CD8-positive, alpha-beta memory T cell (primary cell): ENCODE data around the gene ABHD17A. TPM values are rescaled to one million over a fixed set of nuclear protein-coding genes. Genes with fewer than 3 reads are reported as not detected.

Experiments used
- CTCF ChIA-PET: fragments of 350-600 bp; sonication (Branson Sonifier 250); formaldehyde crosslinking; loops from one replicate; lab custom pipeline; 2021; ENCODE audit warnings: antibody characterized with exemption; lab: Charles Lee
- POLR2A ChIA-PET: fragments of 350-600 bp; sonication (Branson Sonifier 250); formaldehyde crosslinking; loops from one replicate; lab custom pipeline; 2021; ENCODE audit warnings: antibody characterized with exemption; lab: Charles Lee
- DNase-seq, 5 donors: peaks; one replicate each; pipeline versions ENCODE4 v3.0.0 to v3.0.0-alpha.2; 2020 to 2022; ENCODE audit warnings: mixed read lengths in 1 of 5
- H3K27ac ChIP-seq: one replicate; pipeline ENCODE4 v1.7.0; 2013; ENCODE audit warnings: low read depth, mild to moderate bottlenecking, low read length, moderate library complexity
- H3K27me3 ChIP-seq: 2 replicates; pipeline ENCODE4 v1.7.0; 2013; ENCODE audit warnings: low read length, mild to moderate bottlenecking; ENCODE audit not compliant: insufficient read depth, poor library complexity, severe bottlenecking
- H3K36me3 ChIP-seq: 2 replicates; pipeline ENCODE4 v1.7.0; 2013; ENCODE audit warnings: mild to moderate bottlenecking, low read length, moderate library complexity; ENCODE audit not compliant: insufficient read depth
- H3K4me1 ChIP-seq: 2 replicates; pipeline ENCODE4 v1.7.0; 2013; ENCODE audit warnings: mild to moderate bottlenecking, low read length, moderate library complexity; ENCODE audit not compliant: insufficient read depth
- H3K4me3 ChIP-seq: 2 replicates; pipeline ENCODE4 v1.7.0; 2013; ENCODE audit warnings: mild to moderate bottlenecking, low read length
- H3K9me3 ChIP-seq: 2 replicates; pipeline ENCODE4 v1.7.0; 2013; ENCODE audit warnings: mild to moderate bottlenecking, low read length
- H3K27ac Mint-ChIP-seq, 8 donors: one replicate each; pipeline ENCODE4 v1.8.0; 2020 to 2021; ENCODE audit warnings: mixed read lengths in 8 of 8, mild to moderate bottlenecking in 6 of 8, inconsistent platforms in 3 of 8, moderate library complexity in 3 of 8
- H3K27me3 Mint-ChIP-seq, 2 donors: one replicate each; pipeline ENCODE4 v1.8.0; 2020 to 2021; ENCODE audit warnings: mixed read lengths in 2 of 2, mild to moderate bottlenecking in 1 of 2, moderate library complexity in 1 of 2
- H3K36me3 Mint-ChIP-seq, 3 donors: one replicate each; pipeline ENCODE4 v1.8.0; 2020 to 2021; ENCODE audit warnings: mixed read lengths in 3 of 3, inconsistent platforms in 1 of 3, mild to moderate bottlenecking in 1 of 3
- H3K4me1 Mint-ChIP-seq, 3 donors: one replicate each; pipeline ENCODE4 v1.8.0; 2020 to 2021; ENCODE audit warnings: mixed read lengths in 3 of 3, inconsistent platforms in 1 of 3, mild to moderate bottlenecking in 1 of 3
- H3K4me3 Mint-ChIP-seq, 7 donors: one replicate each; pipeline ENCODE4 v1.8.0; 2020 to 2021; ENCODE audit warnings: mixed read lengths in 7 of 7, mild to moderate bottlenecking in 6 of 7, moderate library complexity in 4 of 7, inconsistent platforms in 2 of 7
- H3K9me3 Mint-ChIP-seq, 5 donors: one replicate each; pipeline ENCODE4 v1.8.0; 2020 to 2022; ENCODE audit warnings: mixed read lengths in 5 of 5, mild to moderate bottlenecking in 3 of 5, moderate library complexity in 2 of 5, inconsistent platforms in 1 of 5
- polyA plus RNA-seq: library from polyadenylated mRNA; unstranded; fragments of 300-500 nt; fragmentation: Illumina TruSeq; gene quantifications from one replicate; pipeline ENCODE4 v1.2.3, GENCODE V29; 2021
- total RNA-seq, 2 experiments: library from RNA; stranded (reverse); gene quantifications; one replicate each; pipeline ENCODE4 v1.2.3, GENCODE V29; 2021

Gene ABHD17A
- total and polyA plus RNA-seq, 3 experiments from 2014 or later: 105 to 252 (median 114) TPM

GRCh38 chr19:1909761-1910080 lies 24.4 kb upstream of the ABHD17A start:
- peaks cover 9% of the 10 kb centered on the region for H3K4me1 ChIP-seq
- no peak overlapping the region for H3K4me3 ChIP-seq
- Mint-ChIP-seq H3K9me3 (no peaks in the 10 kb centered on the region), H3K4me3 (peak overlapping the region in 1 of 7 donors; percentile 71), H3K27ac (peak overlapping the region in 2 of 8 donors; percentile 50 to 93), H3K36me3 (peaks cover 0 to 13% (median 0%) of the 10 kb centered on the region in 3 donors), H3K27me3 (no peaks in the 10 kb centered on the region), H3K4me1 (peaks cover 20 to 38% (median 37%) of the 10 kb centered on the region in 3 donors)
- no peaks in the 10 kb centered on the region for H3K36me3 ChIP-seq
- ChIA-PET POLR2A (no interaction called here), CTCF (interaction anchor here (1.0 kb wide), 1 partner anchor 57 kb away, joined by 3 read pairs; no protein-coding TSS in a partner anchor)
- no peaks in the 10 kb centered on the region for H3K9me3 ChIP-seq
- no peak overlapping the region for H3K27ac ChIP-seq
- H3K27me3 ChIP-seq: no peaks in the 10 kb centered on the region
- peak in 1 of 5 donors; percentile 21 for DNase-seq

- peaks cover 22 to 41% (median 37%) of the 10 kb centered on the region in 3 donors for H3K4me1 Mint-ChIP-seq
- H3K4me1 ChIP-seq: peaks cover 15% of the 10 kb centered on the region
- peaks cover 0 to 10% (median 0%) of the 10 kb centered on the region in 3 donors for H3K36me3 Mint-ChIP-seq
- no peak overlapping the region for H3K27ac Mint-ChIP-seq
- no peaks in the 10 kb centered on the region for H3K9me3 ChIP-seq
- DNase-seq: no peak
- ChIA-PET CTCF (no interaction called here), POLR2A (no interaction called here)
- H3K36me3 ChIP-seq: no peaks in the 10 kb centered on the region
- no peaks in the 10 kb centered on the region for H3K9me3 Mint-ChIP-seq
- H3K27me3 Mint-ChIP-seq: no peaks in the 10 kb centered on the region
- no peak overlapping the region for H3K4me3 ChIP-seq
- H3K27ac ChIP-seq: no peak overlapping the region
- H3K4me3 Mint-ChIP-seq: peak overlapping the region in 1 of 7 donors; percentile 69
- H3K27me3 ChIP-seq: no peaks in the 10 kb centered on the region
Measured at GRCh38 chr19:1908364-1908678, 23.0 kb upstream of the ABHD17A start.

GRCh38 chr19:1907563-1908363 lies 22.5 kb upstream of the ABHD17A start:
- H3K36me3 ChIP-seq: no peaks in the 10 kb centered on the region
- no peak overlapping the region for H3K27ac ChIP-seq
- H3K4me1 ChIP-seq: peaks cover 15% of the 10 kb centered on the region
- peaks cover 0 to 6% (median 0%) of the 10 kb centered on the region in 3 donors for H3K36me3 Mint-ChIP-seq
- ChIA-PET CTCF (no interaction called here), POLR2A (interaction anchor here (0.6 kb wide), 1 partner anchor 32 kb away, joined by 8 read pairs; no protein-coding TSS in a partner anchor)
- H3K9me3 Mint-ChIP-seq: no peaks in the 10 kb centered on the region
- H3K4me3 Mint-ChIP-seq: no peak overlapping the region
- H3K9me3 ChIP-seq: no peaks in the 10 kb centered on the region
- no peak overlapping the region for H3K4me3 ChIP-seq
- peak overlapping the region in 1 of 8 donors; percentile 50 for H3K27ac Mint-ChIP-seq
- peaks cover 22 to 41% (median 37%) of the 10 kb centered on the region in 3 donors for H3K4me1 Mint-ChIP-seq
- no peaks in the 10 kb centered on the region for H3K27me3 Mint-ChIP-seq
- no peak for DNase-seq
- no peaks in the 10 kb centered on the region for H3K27me3 ChIP-seq

- ChIA-PET POLR2A (interaction anchor here (0.6 kb wide), 1 partner anchor 32 kb away, joined by 8 read pairs; no protein-coding TSS in a partner anchor), CTCF (interaction anchor here (1.9 kb wide), 1 partner anchor 32 kb away, joined by 5 read pairs; no protein-coding TSS in a partner anchor)
- peak overlapping the region in 3 of 8 donors; percentile 29 to 77 (median 50) for H3K27ac Mint-ChIP-seq
- H3K27me3 Mint-ChIP-seq: no peaks in the 10 kb centered on the region
- peaks cover 15% of the 10 kb centered on the region for H3K4me1 ChIP-seq
- H3K4me3 ChIP-seq: no peak overlapping the region
- DNase-seq: no peak
- no peaks in the 10 kb centered on the region for H3K9me3 Mint-ChIP-seq
- no peak overlapping the region for H3K27ac ChIP-seq
- no peaks in the 10 kb centered on the region for H3K27me3 ChIP-seq
- H3K36me3 Mint-ChIP-seq: peaks cover 0 to 5% (median 0%) of the 10 kb centered on the region in 3 donors
- peak overlapping the region in 5 of 7 donors; percentile 28 to 78 (median 58) for H3K4me3 Mint-ChIP-seq
- H3K36me3 ChIP-seq: no peaks in the 10 kb centered on the region
- peaks cover 22 to 41% (median 37%) of the 10 kb centered on the region in 3 donors for H3K4me1 Mint-ChIP-seq
- H3K9me3 ChIP-seq: no peaks in the 10 kb centered on the region
Measured at GRCh38 chr19:1906985-1907562, 21.8 kb upstream of the ABHD17A start.

- peaks cover 0 to 5% (median 0%) of the 10 kb centered on the region in 3 donors for H3K36me3 Mint-ChIP-seq
- Histone ChIP-seq H3K4me3 (peak overlapping the region; percentile 74), H3K27me3 (no peaks in the 10 kb centered on the region), H3K9me3 (no peaks in the 10 kb centered on the region), H3K4me1 (peaks cover 15% of the 10 kb centered on the region), H3K36me3 (no peaks in the 10 kb centered on the region), H3K27ac (peak overlapping the region; percentile 70)
- H3K9me3 Mint-ChIP-seq: no peaks in the 10 kb centered on the region
- CTCF ChIA-PET: interaction anchor here (1.9 kb wide), 1 partner anchor 31 kb away, joined by 5 read pairs; no protein-coding TSS in a partner anchor
- H3K27ac Mint-ChIP-seq: peak overlapping the region; percentile 9 to 97 (median 92)
- H3K4me3 Mint-ChIP-seq: peak overlapping the region; percentile 85 to 95 (median 89)
- H3K27me3 Mint-ChIP-seq: no peaks in the 10 kb centered on the region
- POLR2A ChIA-PET: interaction anchor here (1.0 to 2.5 kb wide), 2 partner anchors 30 to 41 kb away, joined by 3 to 6 read pairs; no protein-coding TSS in a partner anchor
- peaks cover 22 to 41% (median 31%) of the 10 kb centered on the region in 3 donors for H3K4me1 Mint-ChIP-seq
- no peak for DNase-seq
Measured at GRCh38 chr19:1905863-1906375, 20.6 kb upstream of the ABHD17A start.

GRCh38 chr19:1905110-1905862 lies 20.0 kb upstream of the ABHD17A start, which contains the start of the genes ADAT3 and SCAMP4:
TSS of gene ADAT3 (plus strand) at chr19:1905399. CDS start at chr19:1912048, 6,649 bp downstream.
TSS of gene SCAMP4 (plus strand) at chr19:1905399. CDS start at chr19:1915020, 9,621 bp downstream.
- POLR2A ChIA-PET: interaction anchor here (1.0 to 2.5 kb wide), 2 partner anchors 29 to 40 kb away, joined by 3 to 6 read pairs; no protein-coding TSS in a partner anchor
- no peaks in the 10 kb centered on the region for H3K36me3 ChIP-seq
- Mint-ChIP-seq H3K27ac (peak within 1 kb of the TSS; percentile 85 to 97 (median 92)), H3K9me3 (no peaks in the 10 kb centered on the region), H3K27me3 (no peaks in the 10 kb centered on the region), H3K4me3 (peak within 1 kb of the TSS; percentile 85 to 95 (median 89)), H3K4me1 (peaks cover 21 to 39% (median 27%) of the 10 kb centered on the region in 3 donors), H3K36me3 (peaks cover 0 to 4% (median 0%) of the 10 kb centered on the region in 3 donors)
- peak; percentile 95 to 99 (median 97) for DNase-seq
- peaks cover 15% of the 10 kb centered on the region for H3K4me1 ChIP-seq
- CTCF ChIA-PET: interaction anchor here (1.9 kb wide), 1 partner anchor 30 kb away, joined by 5 read pairs; no protein-coding TSS in a partner anchor
- no peaks in the 10 kb centered on the region for H3K27me3 ChIP-seq
- H3K9me3 ChIP-seq: no peaks in the 10 kb centered on the region
- peak within 1 kb of the TSS; percentile 74 for H3K4me3 ChIP-seq
- H3K27ac ChIP-seq: peak within 1 kb of the TSS; percentile 70

GRCh38 chr19:1904860-1905109 lies 19.5 kb upstream of the ABHD17A start:
- CTCF ChIA-PET: interaction anchor here (1.1 kb wide), 1 partner anchor 13 kb away, joined by 3 read pairs; no protein-coding TSS in a partner anchor

More at GRCh38 chr19:1904860-1905109, 19.5 kb upstream of the ABHD17A start:
- H3K27ac ChIP-seq: peak overlapping the region; percentile 70
- H3K4me3 Mint-ChIP-seq: peak overlapping the region in 5 of 7 donors; percentile 45 to 92 (median 83)
- no peaks in the 10 kb centered on the region for H3K27me3 ChIP-seq
- H3K4me3 ChIP-seq: no peak overlapping the region
- POLR2A ChIA-PET: interaction anchor here (2.5 kb wide), 1 partner anchor 29 kb away, joined by 6 read pairs; no protein-coding TSS in a partner anchor
- no peaks in the 10 kb centered on the region for H3K9me3 Mint-ChIP-seq
- H3K36me3 Mint-ChIP-seq: peaks cover 0 to 3% (median 0%) of the 10 kb centered on the region in 3 donors
- H3K4me1 ChIP-seq: peaks cover 15% of the 10 kb centered on the region
- H3K4me1 Mint-ChIP-seq: peaks cover 18 to 34% (median 22%) of the 10 kb centered on the region in 3 donors
- no peaks in the 10 kb centered on the region for H3K27me3 Mint-ChIP-seq
- peak overlapping the region in 6 of 8 donors; percentile 54 to 87 (median 83) for H3K27ac Mint-ChIP-seq
- no peaks in the 10 kb centered on the region for H3K9me3 ChIP-seq
- H3K36me3 ChIP-seq: no peaks in the 10 kb centered on the region
- DNase-seq: no peak
